GM23338 (cell line): ENCODE measurements around the gene SLC15A5. TPM values are rescaled to one million over a fixed set of nuclear protein-coding genes. Genes with fewer than 3 reads are reported as not detected.

Experiments used
- ATAC-seq: fragments of 200-7000 bp; cut with Tn5 transposase; 3 replicates; pipeline ENCODE4 v1.9.1; 2020
- DNase-seq: peaks from one replicate; pipeline ENCODE4 v3.0.0-alpha.2; 2015; ENCODE audit warnings: low spot score
- H2AFZ ChIP-seq: fragments of 200-600 bp; sonication (generic); 2 replicates; pipeline ENCODE4 v1.8.0; 2016; ENCODE audit warnings: antibody characterized with exemption, mild to moderate bottlenecking, moderate library complexity
- H3F3A ChIP-seq: fragments of 200-600 bp; sonication (generic); replicated peaks from 2 replicates; pipeline ENCODE4 v1.8.0; 2017; ENCODE audit warnings: antibody characterized with exemption, mixed run types, low read depth
- H3K27ac ChIP-seq: fragments of 200-600 bp; sonication (generic); 2 replicates; pipeline ENCODE4 v1.6.1; 2016; ENCODE audit warnings: low read depth
- H3K27me3 ChIP-seq: fragments of 200-600 bp; sonication (generic); 2 replicates; pipeline ENCODE4 v1.8.0; 2016; ENCODE audit warnings: mild to moderate bottlenecking, mixed run types, moderate library complexity; ENCODE audit not compliant: insufficient read depth
- H3K36me3 ChIP-seq: fragments of 200-600 bp; sonication (generic); 2 replicates; pipeline ENCODE4 v1.8.0; 2016; ENCODE audit warnings: mild to moderate bottlenecking; ENCODE audit not compliant: insufficient read depth
- H3K4me1 ChIP-seq: fragments of 200-600 bp; sonication (generic); 2 replicates; pipeline ENCODE4 v1.8.0; 2016; ENCODE audit warnings: mild to moderate bottlenecking, moderate library complexity; ENCODE audit not compliant: insufficient read depth
- H3K4me2 ChIP-seq: fragments of 200-600 bp; sonication (generic); 2 replicates; pipeline ENCODE4 v1.7.1; 2017; ENCODE audit warnings: mixed run types
- H3K4me3 ChIP-seq: fragments of 200-600 bp; sonication (generic); 2 replicates; pipeline ENCODE4 v1.6.1; 2016; ENCODE audit warnings: mixed run types
- H3K79me2 ChIP-seq: fragments of 200-600 bp; sonication (generic); replicated peaks from 2 replicates; pipeline ENCODE4 v1.8.0; 2017; ENCODE audit warnings: mild to moderate bottlenecking; ENCODE audit not compliant: insufficient read depth
- H3K9me2 ChIP-seq: fragments of 200-600 bp; sonication (generic); 2 replicates; pipeline ENCODE4 v1.8.0; 2017; ENCODE audit not compliant: insufficient read depth
- H4K20me1 ChIP-seq: fragments of 200-600 bp; sonication (generic); replicated peaks from 2 replicates; pipeline ENCODE4 v1.8.0; 2017; ENCODE audit warnings: mild to moderate bottlenecking; ENCODE audit not compliant: insufficient read depth
- H3K27ac Mint-ChIP-seq: 2 replicates; pipeline ENCODE4 v1.8.0; 2020; ENCODE audit warnings: inconsistent platforms, mild to moderate bottlenecking, moderate library complexity, mixed read lengths
- H3K27me3 Mint-ChIP-seq: 3 replicates; pipeline ENCODE4 v1.8.0; 2022; ENCODE audit warnings: low read depth, mild to moderate bottlenecking, moderate library complexity, mixed read lengths, inconsistent platforms; ENCODE audit not compliant: insufficient read depth, poor library complexity
- H3K36me3 Mint-ChIP-seq: 3 replicates; pipeline ENCODE4 v1.8.0; 2021; ENCODE audit warnings: low read depth, mild to moderate bottlenecking, inconsistent platforms, moderate library complexity, mixed read lengths
- H3K4me1 Mint-ChIP-seq: 3 replicates; pipeline ENCODE4 v1.8.0; 2020; ENCODE audit warnings: mild to moderate bottlenecking, inconsistent platforms, mixed read lengths
- H3K4me3 Mint-ChIP-seq: 3 replicates; pipeline ENCODE4 v1.8.0; 2021; ENCODE audit warnings: moderate library complexity, mild to moderate bottlenecking, inconsistent platforms, mixed read lengths
- H3K9me3 Mint-ChIP-seq: 3 replicates; pipeline ENCODE4 v1.8.0; 2020; ENCODE audit warnings: moderate library complexity, mild to moderate bottlenecking, inconsistent platforms, mixed read lengths
- CREB1 ChIP-seq: fragments of 250-450 bp; sonication (Bioruptor Pico); IDR thresholded peaks from 2 replicates; pipeline ENCODE4 v1.5.0; 2020; ENCODE audit warnings: low read depth, mild to moderate bottlenecking, moderate library complexity
- CTCF ChIP-seq, 2 experiments: fragments of 200-600 bp in 1 of 2; sonication (generic) in 1 of 2; conservative IDR thresholded peaks; 2 replicates each; pipeline versions ENCODE4 v1.5.1 to v1.6.1; 2016 to 2017; ENCODE audit warnings: antibody characterized with exemption in 2 of 2, low read depth in 2 of 2, mild to moderate bottlenecking in 2 of 2, moderate library complexity in 1 of 2
- ETS1 ChIP-seq: IDR thresholded peaks from 2 replicates; pipeline ENCODE4 v1.6.1; 2016; ENCODE audit warnings: antibody characterized with exemption
- EZH2 ChIP-seq: fragments of 200-600 bp; sonication (generic); IDR thresholded peaks from one replicate; pipeline ENCODE4 v1.8.0; 2017; ENCODE audit warnings: antibody characterized with exemption, mild to moderate bottlenecking, low read depth; ENCODE audit not compliant: unreplicated experiment
- EZH2phosphoT487 ChIP-seq: fragments of 200-600 bp; sonication (generic); IDR thresholded peaks from one replicate; pipeline ENCODE4 v1.8.1; 2018; ENCODE audit warnings: antibody characterized with exemption; ENCODE audit not compliant: unreplicated experiment
- JUNB ChIP-seq: IDR thresholded peaks from one replicate; pipeline ENCODE4 v1.6.1; 2016; ENCODE audit warnings: antibody characterized with exemption; ENCODE audit not compliant: unreplicated experiment
- NANOG ChIP-seq: IDR thresholded peaks from 2 replicates; pipeline ENCODE4 v1.6.1; 2016; ENCODE audit warnings: antibody characterized with exemption, borderline replicate concordance
- POLR2AphosphoS5 ChIP-seq: IDR thresholded peaks from 2 replicates; pipeline ENCODE4 v1.6.1; 2016; ENCODE audit warnings: antibody characterized with exemption, low read depth
- REST ChIP-seq: IDR thresholded peaks from one replicate; pipeline ENCODE4 v1.6.1; 2018; ENCODE audit warnings: antibody characterized with exemption; ENCODE audit not compliant: unreplicated experiment
- STAT1 ChIP-seq: IDR thresholded peaks from one replicate; pipeline ENCODE4 v1.6.1; 2016; ENCODE audit warnings: antibody characterized with exemption; ENCODE audit not compliant: unreplicated experiment
- ZNF114 ChIP-seq: fragments of 250-450 bp; sonication (Bioruptor Pico); IDR thresholded peaks from 2 replicates; pipeline ENCODE4 v1.5.0; 2020; ENCODE audit warnings: mild to moderate bottlenecking, moderate library complexity
- ZNF462 ChIP-seq: fragments of 250-450 bp; sonication (Bioruptor Pico); IDR thresholded peaks from 2 replicates; pipeline ENCODE4 v1.5.0; 2020; ENCODE audit warnings: mild to moderate bottlenecking, moderate library complexity
- polyA plus RNA-seq: library from polyadenylated mRNA; unstranded; fragments of >200 nt; fragmentation: Nextera tagmentation; extraction: Ambion mirVana; gene quantifications from 2 replicates; pipeline ENCODE4 v1.2.1, GENCODE V29; 2016
- total RNA-seq: library from RNA; depleted of rRNA; stranded (reverse); fragments of >200 nt; shearing (Covaris generic); gene quantifications from 2 replicates; pipeline ENCODE4 v1.2.3, GENCODE V29; 2014

The SLC15A5 gene
- total and polyA plus RNA-seq, 2 experiments from 2014 or later: not detected

- Mint-ChIP-seq H3K27me3 (no peaks in the 10 kb centered on the region), H3K4me1 (peaks cover 6% of the 10 kb centered on the region; the same call in 2 of the 3 replicates), H3K36me3 (no peaks in the 10 kb centered on the region), H3K9me3 (no peaks in the 10 kb centered on the region), H3K4me3 (no peak overlapping the region), H3K27ac (no peak overlapping the region)
- H2AFZ ChIP-seq: no peak overlapping the region
- no peaks in the 10 kb centered on the region for H3K36me3 ChIP-seq
- DNase-seq (no peak), ATAC-seq (no peak)
- H3K27ac ChIP-seq: no peak overlapping the region
- no peak overlapping the region for H3K4me3 ChIP-seq
- H3K4me1 ChIP-seq: peaks cover 5% of the 10 kb centered on the region; the same call in 1 of the 2 replicates
- no peaks in the 10 kb centered on the region for H3K79me2 ChIP-seq
- no peaks in the 10 kb centered on the region for H3K9me2 ChIP-seq
- H4K20me1 ChIP-seq: no peaks in the 10 kb centered on the region
- H3K4me2 ChIP-seq: no peak overlapping the region; the same call in 1 of the 2 replicates
- H3F3A ChIP-seq: no peaks in the 10 kb centered on the region
- no peaks in the 10 kb centered on the region for H3K27me3 ChIP-seq
- no peak for TF ChIP-seq STAT1
- TF ChIP-seq ZNF114 (CRISPR knock-in tag): no peak
- no peak for TF ChIP-seq EZH2
- no peak for TF ChIP-seq REST
- no peak for TF ChIP-seq CREB1 (CRISPR knock-in tag)
- no peak for TF ChIP-seq ETS1
- no peak for TF ChIP-seq ZNF462
- TF ChIP-seq CTCF (conservative IDR thresholded peaks at IDR 0.05; ENCODE audit: low read depth in 2 of 2): no peak
- no peak for TF ChIP-seq POLR2AphosphoS5
- TF ChIP-seq EZH2phosphoT487: no peak
- no peak for TF ChIP-seq JUNB
- TF ChIP-seq NANOG: no peak
These were observed 114.3 kb downstream of the SLC15A5 start for GRCh38 chr12:16163146-16163545.
